HepG2 (cell line): ENCODE measurements around the gene ACAD8. TPM values are rescaled to one million over a fixed set of nuclear protein-coding genes. Genes with fewer than 3 reads are reported as not detected.

ENCODE experiments used
- ATF6 ChIP-seq: sonication (generic); formaldehyde crosslinking; conservative IDR thresholded peaks from 2 replicates; pipeline ENCODE4 v1.4.0; 2020; ENCODE audit warnings: missing genetic modification reagents
- ESRRA ChIP-seq: sonication (generic); formaldehyde crosslinking; IDR thresholded peaks from 2 replicates; pipeline ENCODE4 v1.5.1; 2020; ENCODE audit warnings: mild to moderate bottlenecking, low read depth, missing genetic modification reagents
- FOXA1 ChIP-seq, 2 experiments: fragments of 450-650 bp in 1 of 2; sonication (generic) in 1 of 2; formaldehyde crosslinking in 1 of 2; IDR thresholded peaks; 2 replicates each; pipeline versions ENCODE4 v1.4.0 to v1.6.1; 2016 to 2020; ENCODE audit warnings: missing genetic modification reagents in 1 of 2
- GATAD1 ChIP-seq: IDR thresholded peaks from 2 replicates; pipeline ENCODE4 v1.6.1; 2016; ENCODE audit warnings: missing genetic modification reagents, missing compliant biosample characterization
- GMEB1 ChIP-seq: sonication (generic); formaldehyde crosslinking; IDR thresholded peaks from 2 replicates; pipeline ENCODE4 v1.5.1; 2020; ENCODE audit warnings: missing genetic modification reagents, mild to moderate bottlenecking, borderline replicate concordance
- MYNN ChIP-seq: sonication (generic); formaldehyde crosslinking; IDR thresholded peaks from 2 replicates; pipeline ENCODE4 v1.4.0; 2020; ENCODE audit warnings: mild to moderate bottlenecking, low read depth, missing genetic modification reagents
- NAIF1 ChIP-seq: sonication (generic); formaldehyde crosslinking; IDR thresholded peaks from 2 replicates; pipeline ENCODE4 v1.5.0; 2020; ENCODE audit warnings: mild to moderate bottlenecking, missing genetic modification reagents, borderline replicate concordance
- NONO ChIP-seq, 2 experiments: fragments of 450-650 bp in 1 of 2; sonication (generic) in 1 of 2; formaldehyde crosslinking in 1 of 2; IDR thresholded peaks in 1 of 2; conservative IDR thresholded peaks in 1 of 2; 2 replicates each; pipeline versions ENCODE4 v1.6.1 to v1.8.0; 2017 to 2022; ENCODE audit warnings: mild to moderate bottlenecking in 1 of 2, missing genetic modification reagents in 1 of 2, moderate library complexity in 1 of 2
- PTBP1 ChIP-seq: fragments of 200-400 bp; formaldehyde crosslinking; IDR thresholded peaks from 2 replicates; pipeline ENCODE4 v1.6.1; 2018; ENCODE audit warnings: low read length, low read depth; ENCODE audit not compliant: poor library complexity, severe bottlenecking
- TFDP1 ChIP-seq: IDR thresholded peaks from 2 replicates; pipeline ENCODE4 v1.6.1; 2016; ENCODE audit warnings: missing compliant biosample characterization, missing genetic modification reagents, borderline replicate concordance
- U2AF1 ChIP-seq: fragments of 200-400 bp; formaldehyde crosslinking; optimal IDR thresholded peaks from 2 replicates; pipeline ENCODE3; 2017; ENCODE audit warnings: mild to moderate bottlenecking, low read depth, low read length
- ZBTB10 ChIP-seq: sonication (generic); formaldehyde crosslinking; IDR thresholded peaks from 2 replicates; pipeline ENCODE4 v1.4.0; 2020; ENCODE audit warnings: missing genetic modification reagents, borderline replicate concordance
- ZFP91 ChIP-seq: sonication (generic); formaldehyde crosslinking; IDR thresholded peaks from 2 replicates; pipeline ENCODE4 v1.9.0; 2022; ENCODE audit warnings: missing genetic modification reagents, mild to moderate bottlenecking, borderline replicate concordance
- ZKSCAN5 ChIP-seq: sonication (generic); formaldehyde crosslinking; IDR thresholded peaks from 2 replicates; pipeline ENCODE4 v1.5.1; 2020; ENCODE audit warnings: mild to moderate bottlenecking, missing genetic modification reagents
- ZMAT3 ChIP-seq: sonication (generic); formaldehyde crosslinking; conservative IDR thresholded peaks from 2 replicates; pipeline ENCODE4 v1.7.0; 2021; ENCODE audit warnings: missing genetic modification reagents
- ZNF234 ChIP-seq: sonication (generic); formaldehyde crosslinking; conservative IDR thresholded peaks from 2 replicates; pipeline ENCODE4 v1.5.1; 2020; ENCODE audit warnings: mild to moderate bottlenecking, missing genetic modification reagents
- ZNF317 ChIP-seq: sonication (generic); formaldehyde crosslinking; IDR thresholded peaks from 2 replicates; pipeline ENCODE4 v1.5.0; 2020; ENCODE audit warnings: mild to moderate bottlenecking, missing genetic modification reagents
- ZNF713 ChIP-seq: sonication (generic); formaldehyde crosslinking; IDR thresholded peaks from 2 replicates; pipeline ENCODE4 v1.4.0; 2020; ENCODE audit warnings: mild to moderate bottlenecking, missing genetic modification reagents
- polyA plus RNA-seq, 8 experiments: library from polyadenylated mRNA; depleted of rRNA in 3 of 8; stranded (reverse) in 7 of 8; unstranded in 1 of 8; fragments of >200 nt; fragmentation: Illumina TruSeq in 4 of 8; extraction: Trizol in 4 of 8; gene quantifications; 2 replicates each; pipeline versions ENCODE4 v1.2.1 to v1.2.3, GENCODE V29; 2011 to 2016; ENCODE audit warnings: low read depth in 4 of 8, missing spikeins in 1 of 8, mixed read lengths in 1 of 8; ENCODE audit not compliant: insufficient read depth in 1 of 8
- total RNA-seq, 5 experiments: library from RNA; depleted of rRNA; stranded (reverse); fragments of >200 nt; fragmentation: Illumina TruSeq; extraction: Trizol; gene quantifications; 2 replicates each; pipeline ENCODE4 v1.2.3, GENCODE V29; 2016; ENCODE audit warnings: low read depth in 1 of 5

Gene ACAD8
- total and polyA plus RNA-seq, 2 of the 13 experiments (the other 11 are each of a cell fraction or from before 2014, with no cell fraction given) = 13.5 to 20.3 TPM

GRCh38 chr11:134223836-134224709 lies 29.3 kb upstream of the ACAD8 start, which contains the start of the genes NCAPD3 and VPS26B (continued):
- TF ChIP-seq ATF6 (CRISPR knock-in tag) (no peak; the same call in 1 of the 2 replicates), ZNF317 (peak; percentile 84; the same call in 1 of the 2 replicates), PTBP1 (peak; percentile 74), NAIF1 (CRISPR knock-in tag) (no peak; the same call in 1 of the 2 replicates), ZNF713 (CRISPR knock-in tag) (no peak), GMEB1 (CRISPR knock-in tag) (peak; percentile 89), ZFP91 (CRISPR knock-in tag) (peak; percentile 71), MYNN (CRISPR knock-in tag) (no peak), ZKSCAN5 (CRISPR knock-in tag) (no peak), TFDP1 (CRISPR knock-in tag) (peak; percentile 98), GATAD1 (CRISPR knock-in tag) (peak; percentile 87), NONO (IDR thresholded peaks at IDR 0.05) (no peak), NONO (CRISPR knock-in tag; conservative IDR thresholded peaks at IDR 0.05) (peak; percentile 90), ZBTB10 (CRISPR knock-in tag) (0 out of 2 replicates have a peak, but pooled peaks have one; percentile 42), ESRRA (CRISPR knock-in tag) (no peak; the same call in 1 of the 2 replicates), U2AF1 (no peak), ZMAT3 (CRISPR knock-in tag) (no peak; the same call in 1 of the 2 replicates), FOXA1 (IDR thresholded peaks at IDR 0.05) (no peak), FOXA1 (CRISPR knock-in tag; IDR thresholded peaks at IDR 0.05) (no peak), ZNF234 (CRISPR knock-in tag) (no peak)
